ENCODE data around the gene ITGB5.

The ITGB5 gene

GRCh38 chr3:124887177-124887931, at the start of gene ITGB5:
Gene ITGB5, minus strand, starts transcription at chr3:124887365. Its CDS starts 365 bp downstream, at chr3:124887000.
- DNase-seq (ENCODE audit: low spot score): peak; percentile 70

- DNase-seq (ENCODE audit: low spot score): no peak
Observed at GRCh38 chr3:124935794-124936542, 48.8 kb upstream of the ITGB5 start.

GRCh38 chr3:124935264-124935663, 48.1 kb upstream of the ITGB5 start:
- no peak for DNase-seq (ENCODE audit: low spot score)

- no peak for DNase-seq (ENCODE audit: low spot score)
Observed at GRCh38 chr3:124934577-124934976, 47.4 kb upstream of the ITGB5 start, which contains the start of gene MUC13. Gene MUC13, minus strand, starts transcription at chr3:124934751. Its CDS starts 39 bp downstream, at chr3:124934712.

- peak; percentile 39 for DNase-seq (ENCODE audit: low spot score)
Observed at GRCh38 chr3:124928333-124929202, 41.4 kb upstream of the ITGB5 start.

GRCh38 chr3:124927574-124928045, 40.4 kb upstream of the ITGB5 start:
- DNase-seq (ENCODE audit: low spot score): no peak

- DNase-seq (ENCODE audit: low spot score): no peak
Observed at GRCh38 chr3:124926426-124927101, 39.4 kb upstream of the ITGB5 start.

- DNase-seq (ENCODE audit: low spot score): no peak
Observed at GRCh38 chr3:124924741-124925140, 37.6 kb upstream of the ITGB5 start.

- no peak for DNase-seq (ENCODE audit: low spot score)
Observed at GRCh38 chr3:124923833-124924232, 36.7 kb upstream of the ITGB5 start.

- DNase-seq (ENCODE audit: low spot score): no peak
Observed at GRCh38 chr3:124920718-124921117, 33.6 kb upstream of the ITGB5 start.

GRCh38 chr3:124919756-124920155, 32.6 kb upstream of the ITGB5 start:
- no peak for DNase-seq (ENCODE audit: low spot score)

GRCh38 chr3:124918524-124918923, 31.4 kb upstream of the ITGB5 start:
- DNase-seq (ENCODE audit: low spot score): no peak

- DNase-seq (ENCODE audit: low spot score): no peak
Observed at GRCh38 chr3:124916837-124917409, 29.8 kb upstream of the ITGB5 start.

GRCh38 chr3:124915254-124915653, 28.1 kb upstream of the ITGB5 start:
- no peak for DNase-seq (ENCODE audit: low spot score)

- DNase-seq (ENCODE audit: low spot score): no peak
Observed at GRCh38 chr3:124907957-124908356, 20.8 kb upstream of the ITGB5 start.

GRCh38 chr3:124904835-124905492, 17.8 kb upstream of the ITGB5 start:
- no peak for DNase-seq (ENCODE audit: low spot score)

- DNase-seq (ENCODE audit: low spot score): no peak
Observed at GRCh38 chr3:124903896-124904834, 17.0 kb upstream of the ITGB5 start.

- DNase-seq (ENCODE audit: low spot score): no peak
Observed at GRCh38 chr3:124896824-124897526, 9.8 kb upstream of the ITGB5 start.

- no peak for DNase-seq (ENCODE audit: low spot score)
Observed at GRCh38 chr3:124895756-124896155, 8.6 kb upstream of the ITGB5 start.

Measured in HuH-7 (cell line).